HEK293 (cell line): Measurements from ENCODE around the gene ANKRD49.

Experiments used
- ATF2 ChIP-seq: fragments of 450-650 bp; formaldehyde crosslinking; IDR thresholded peaks from 2 replicates; pipeline ENCODE4 v1.5.1; 2016; ENCODE audit warnings: missing biosample characterization, missing genetic modification characterization, low read depth
- HOXA7 ChIP-seq: sonication (generic); formaldehyde crosslinking; IDR thresholded peaks from 2 replicates; pipeline ENCODE4 v1.8.1; 2022; ENCODE audit warnings: missing genetic modification reagents, borderline replicate concordance
- KLF17 ChIP-seq: fragments of 450-650 bp; formaldehyde crosslinking; IDR thresholded peaks from 2 replicates; pipeline ENCODE4 v1.5.1; 2016; ENCODE audit warnings: missing biosample characterization, missing genetic modification characterization
- PATZ1 ChIP-seq: fragments of 450-650 bp; formaldehyde crosslinking; IDR thresholded peaks from 2 replicates; pipeline ENCODE4 v1.5.1; 2016; ENCODE audit warnings: missing biosample characterization, missing genetic modification characterization
- PRDM2 ChIP-seq: fragments of 450-650 bp; formaldehyde crosslinking; IDR thresholded peaks from 2 replicates; pipeline ENCODE4 v1.5.1; 2016; ENCODE audit warnings: missing biosample characterization, missing genetic modification characterization, borderline replicate concordance
- RBAK ChIP-seq: fragments of 450-650 bp; formaldehyde crosslinking; IDR thresholded peaks from 2 replicates; pipeline ENCODE4 v1.5.1; 2016; ENCODE audit warnings: missing biosample characterization, missing genetic modification characterization
- YY2 ChIP-seq: fragments of 450-650 bp; formaldehyde crosslinking; IDR thresholded peaks from 2 replicates; pipeline ENCODE4 v1.5.1; 2016; ENCODE audit warnings: missing biosample characterization, missing genetic modification characterization
- ZBTB48 ChIP-seq: fragments of 450-650 bp; formaldehyde crosslinking; IDR thresholded peaks from 2 replicates; pipeline ENCODE4 v1.5.1; 2016; ENCODE audit warnings: missing biosample characterization, missing genetic modification characterization
- ZBTB7A ChIP-seq: fragments of 450-650 bp; formaldehyde crosslinking; IDR thresholded peaks from 2 replicates; pipeline ENCODE4 v1.5.1; 2016; ENCODE audit warnings: low read depth, missing biosample characterization, missing genetic modification characterization
- ZFP41 ChIP-seq: fragments of 450-650 bp; formaldehyde crosslinking; IDR thresholded peaks from 2 replicates; pipeline ENCODE4 v1.5.1; 2016; ENCODE audit warnings: missing biosample characterization, missing genetic modification characterization, borderline replicate concordance
- ZNF114 ChIP-seq: fragments of 450-650 bp; formaldehyde crosslinking; IDR thresholded peaks from 2 replicates; pipeline ENCODE4 v1.5.0; 2017; ENCODE audit warnings: missing biosample characterization, missing genetic modification characterization
- ZNF155 ChIP-seq: fragments of 450-650 bp; formaldehyde crosslinking; IDR thresholded peaks from 2 replicates; pipeline ENCODE4 v1.5.1; 2016; ENCODE audit warnings: missing biosample characterization, missing genetic modification characterization
- ZNF239 ChIP-seq: fragments of 450-650 bp; formaldehyde crosslinking; IDR thresholded peaks from 2 replicates; pipeline ENCODE4 v1.5.1; 2016; ENCODE audit warnings: missing biosample characterization, missing genetic modification characterization
- ZNF24 ChIP-seq: fragments of 450-650 bp; formaldehyde crosslinking; IDR thresholded peaks from 2 replicates; pipeline ENCODE4 v1.5.1; 2016; ENCODE audit warnings: missing biosample characterization, missing genetic modification characterization
- ZNF398 ChIP-seq: fragments of 450-650 bp; formaldehyde crosslinking; IDR thresholded peaks from 2 replicates; pipeline ENCODE4 v1.5.1; 2017; ENCODE audit warnings: missing biosample characterization, missing genetic modification characterization
- ZNF544 ChIP-seq: fragments of 450-650 bp; formaldehyde crosslinking; IDR thresholded peaks from 2 replicates; pipeline ENCODE4 v1.5.0; 2017; ENCODE audit warnings: missing biosample characterization, missing genetic modification characterization
- ZNF624 ChIP-seq: fragments of 450-650 bp; formaldehyde crosslinking; IDR thresholded peaks from 2 replicates; pipeline ENCODE4 v1.5.1; 2017; ENCODE audit warnings: missing biosample characterization, missing genetic modification characterization
- ZNF629 ChIP-seq: fragments of 450-650 bp; formaldehyde crosslinking; IDR thresholded peaks from 2 replicates; pipeline ENCODE4 v1.5.1; 2017; ENCODE audit warnings: missing biosample characterization, missing genetic modification characterization
- ZNF692 ChIP-seq: fragments of 450-650 bp; formaldehyde crosslinking; IDR thresholded peaks from 2 replicates; pipeline ENCODE4 v1.5.1; 2016; ENCODE audit warnings: missing biosample characterization, missing genetic modification characterization
- ZNF704 ChIP-seq: fragments of 450-650 bp; formaldehyde crosslinking; IDR thresholded peaks from 2 replicates; pipeline ENCODE4 v1.5.1; 2016; ENCODE audit warnings: missing biosample characterization, missing genetic modification characterization
- ZNF777 ChIP-seq: fragments of 450-650 bp; formaldehyde crosslinking; IDR thresholded peaks from 2 replicates; pipeline ENCODE4 v1.5.1; 2017; ENCODE audit warnings: missing biosample characterization, missing genetic modification characterization, borderline replicate concordance

Gene ANKRD49

GRCh38 chr11:94493281-94494125, at the start of gene ANKRD49, which contains the start of gene MRE11 (continued):
- TF ChIP-seq PATZ1 (tag by site-specific recombination), result peak; percentile 82
- TF ChIP-seq ZNF777 (tag by site-specific recombination), result no peak
- no peak for TF ChIP-seq ZNF624 (tag by site-specific recombination)
- TF ChIP-seq ZNF398 (tag by site-specific recombination), result peak; percentile 80
- TF ChIP-seq ZBTB48 (tag by site-specific recombination), result 0 out of 2 replicates have a peak, but pooled peaks have one; percentile 54
- TF ChIP-seq ZNF704, result no peak
- TF ChIP-seq ZNF239, result no peak
- no peak for TF ChIP-seq ZBTB7A
- TF ChIP-seq ZNF114 (tag by site-specific recombination), result no peak
- TF ChIP-seq ZFP41 (tag by site-specific recombination), result no peak
- peak; percentile 33; the same call in 1 of the 2 replicates for TF ChIP-seq KLF17 (tag by site-specific recombination)
- TF ChIP-seq ATF2 (tag by site-specific recombination), result no peak
- TF ChIP-seq ZNF155 (tag by site-specific recombination), result no peak
- TF ChIP-seq YY2 (tag by site-specific recombination), result no peak
- TF ChIP-seq RBAK (tag by site-specific recombination), result no peak
- no peak for TF ChIP-seq ZNF544
- TF ChIP-seq HOXA7 (CRISPR knock-in tag), result no peak
- TF ChIP-seq PRDM2, result no peak
- peak; percentile 65; the same call in 1 of the 2 replicates for TF ChIP-seq ZNF24 (tag by site-specific recombination)
- 0 out of 2 replicates have a peak, but pooled peaks have one; percentile 40 for TF ChIP-seq ZNF692 (tag by site-specific recombination)
- peak; percentile 38; the same call in 1 of the 2 replicates for TF ChIP-seq ZNF629
